Activated naive CD4-positive, alpha-beta T cell treated with anti-CD3 and anti-CD28 coated beads, Interleukin-2, amount 50 U/mL, for 72 hours (primary cell): ENCODE results near the gene P3H2. TPM values are rescaled to one million over a fixed set of nuclear protein-coding genes. Genes with fewer than 3 reads are reported as not detected.
"Not testable (repeated sequence)": the region's sequence is repeated elsewhere in the genome, so short reads cannot be mapped to it uniquely, and the experiment has no call there.

Source experiments
- ATAC-seq, 2 donors: fragments of 150-1000 bp; cut with Tn5 transposase; 2 replicates each; pipeline ENCODE4 v1.10.0; 2021; ENCODE audit warnings: mild to moderate bottlenecking in 2 of 2, moderate library complexity in 2 of 2
- DNase-seq, 2 donors: peaks; one replicate each; pipeline ENCODE4 v3.0.0; 2021 to 2022; ENCODE audit warnings: low spot score in 2 of 2
- H3K27ac Mint-ChIP-seq, 2 donors: one replicate each; pipeline ENCODE4 v1.8.0; 2022; ENCODE audit warnings: mild to moderate bottlenecking in 2 of 2, mixed read lengths in 2 of 2
- H3K36me3 Mint-ChIP-seq, 2 donors: one replicate each; pipeline ENCODE4 v1.8.0; 2022; ENCODE audit warnings: mixed read lengths in 2 of 2
- H3K9me3 Mint-ChIP-seq, 2 donors: one replicate each; pipeline ENCODE4 v1.8.0; 2022; ENCODE audit warnings: mixed read lengths in 2 of 2
- total RNA-seq, 2 donors: library from RNA; stranded (reverse); gene quantifications; one replicate each; pipeline ENCODE4 v1.2.3, GENCODE V29; 2022

P3H2 gene
- total RNA-seq, 2 donors from 2014 or later: not detected

DNA sequence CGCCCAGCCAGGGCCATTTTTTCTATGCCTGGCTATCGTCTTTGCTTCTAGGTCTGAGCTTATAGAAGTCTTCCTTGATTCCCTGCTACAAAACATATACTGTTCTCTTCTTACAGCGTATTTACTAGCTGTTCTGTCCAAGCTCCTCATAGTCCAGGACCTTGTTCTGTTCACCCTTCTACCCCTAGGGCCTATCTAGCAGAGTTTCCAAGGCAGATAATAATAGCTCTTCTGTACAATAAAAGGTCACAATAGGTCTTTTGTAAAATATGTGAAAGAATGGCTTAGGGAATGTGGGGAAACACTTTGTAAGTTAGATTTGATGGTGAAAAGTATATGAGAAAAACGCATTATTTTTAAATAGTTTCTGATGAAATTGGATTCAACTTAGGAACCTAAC lies 158.2 kb downstream of the P3H2 start:
- Mint-ChIP-seq H3K27ac (no peak overlapping the region), H3K36me3 (no peaks in the 10 kb centered on the region), H3K9me3 (no peaks in the 10 kb centered on the region)
- no peak for DNase-seq
- no peak for ATAC-seq

DNA sequence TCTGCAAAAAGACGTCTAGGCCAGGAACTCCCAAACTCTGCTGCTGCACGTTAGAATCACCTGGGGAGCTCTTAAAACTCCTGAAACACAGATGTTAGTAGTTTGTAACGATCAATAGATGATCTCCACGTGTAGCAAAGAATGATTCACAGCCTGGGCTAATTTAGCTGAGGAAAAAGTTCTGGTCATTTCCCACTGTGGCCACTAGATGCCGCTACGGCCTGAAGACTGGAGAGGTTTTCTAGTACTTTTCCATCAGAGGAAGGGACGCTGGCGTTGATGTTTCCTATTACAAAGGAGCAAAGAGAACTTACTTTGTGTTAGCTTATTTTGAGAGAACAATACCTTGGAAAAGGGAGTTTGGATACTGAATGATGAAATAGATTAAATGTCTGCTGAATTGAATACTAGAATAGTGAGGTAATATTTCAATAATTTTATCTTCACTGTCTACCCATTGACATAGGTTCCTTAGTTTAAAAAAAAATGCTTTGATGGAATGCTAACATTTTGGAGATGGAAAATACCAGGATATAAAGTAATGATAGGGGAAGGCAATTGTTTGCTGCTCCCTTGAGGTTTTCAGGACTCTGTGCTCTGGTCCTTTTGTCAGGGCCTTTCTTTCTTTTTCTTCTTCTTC lies 159.1 kb downstream of the P3H2 start:
- peak; percentile 78 for ATAC-seq
- no peak overlapping the region for H3K27ac Mint-ChIP-seq
- DNase-seq: peak; percentile 68 to 77
- no peaks in the 10 kb centered on the region for H3K36me3 Mint-ChIP-seq
- no peaks in the 10 kb centered on the region for H3K9me3 Mint-ChIP-seq

DNA sequence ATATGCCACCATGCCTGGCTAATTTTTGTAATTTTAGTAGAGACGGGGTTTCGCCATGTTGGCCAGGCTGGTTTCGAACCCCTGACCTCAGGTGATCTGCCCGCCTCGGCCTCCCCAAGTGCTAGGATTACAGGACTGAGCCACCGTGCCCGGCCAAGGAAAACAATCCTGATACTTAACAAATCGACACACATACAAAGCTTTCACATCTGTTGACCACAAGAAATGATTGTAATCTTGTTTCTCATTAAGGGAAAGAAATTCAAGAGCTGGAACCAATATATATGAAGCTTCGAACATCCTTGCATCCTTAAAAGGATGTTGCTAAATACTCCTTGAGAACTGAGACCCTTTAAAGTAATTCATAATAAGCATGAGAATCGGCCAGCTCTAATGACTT lies 159.6 kb downstream of the P3H2 start:
- ATAC-seq, H3K27ac Mint-ChIP-seq, DNase-seq, H3K9me3 Mint-ChIP-seq, H3K36me3 Mint-ChIP-seq: not testable (repeated sequence)

DNA sequence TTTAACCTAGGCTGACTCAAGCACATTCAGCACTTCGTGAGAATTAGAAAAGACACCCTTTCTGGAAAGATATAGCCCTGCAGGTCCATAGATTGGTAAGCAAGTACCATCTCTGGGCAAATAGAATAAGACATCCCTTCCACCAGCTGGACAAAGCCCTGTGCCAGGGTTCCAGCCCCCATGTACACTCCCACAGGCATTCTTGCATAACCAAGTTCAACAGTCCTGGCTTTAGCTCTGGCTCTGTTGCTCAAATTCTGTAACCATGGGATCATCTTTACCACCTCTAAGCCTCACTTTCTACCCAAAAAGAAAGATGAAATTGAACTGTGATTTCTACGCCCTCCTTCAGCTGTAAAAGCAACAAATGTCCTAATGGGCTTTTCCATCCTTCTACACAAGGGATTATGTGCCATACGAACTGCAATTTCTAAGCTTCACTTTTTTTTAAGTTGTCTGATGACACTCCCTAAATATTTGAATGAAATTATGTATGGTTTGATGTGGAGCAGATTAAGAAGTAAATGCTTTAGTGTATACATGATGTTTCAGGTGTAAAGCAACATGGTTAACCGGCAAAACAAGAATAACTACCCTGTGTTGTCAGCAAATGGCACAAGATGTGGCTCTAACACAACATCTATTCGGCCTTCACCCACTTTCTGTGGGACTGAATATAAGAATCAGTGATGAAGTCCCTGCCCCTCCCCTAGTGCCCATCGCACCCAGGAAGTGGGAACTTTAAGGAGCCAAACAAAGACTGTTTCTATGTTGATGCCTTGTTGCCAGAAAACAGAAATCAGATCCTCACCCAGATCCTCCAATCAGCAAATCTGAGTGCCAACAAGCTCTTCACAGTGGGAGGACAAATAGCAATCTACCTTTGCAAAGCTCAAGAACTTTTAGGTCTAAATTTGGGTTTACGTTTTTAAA lies 165.7 kb downstream of the P3H2 start:
- H3K9me3 Mint-ChIP-seq: no peaks in the 10 kb centered on the region
- no peak for ATAC-seq
- DNase-seq: no peak
- no peaks in the 10 kb centered on the region for H3K36me3 Mint-ChIP-seq
- no peak overlapping the region for H3K27ac Mint-ChIP-seq

DNA sequence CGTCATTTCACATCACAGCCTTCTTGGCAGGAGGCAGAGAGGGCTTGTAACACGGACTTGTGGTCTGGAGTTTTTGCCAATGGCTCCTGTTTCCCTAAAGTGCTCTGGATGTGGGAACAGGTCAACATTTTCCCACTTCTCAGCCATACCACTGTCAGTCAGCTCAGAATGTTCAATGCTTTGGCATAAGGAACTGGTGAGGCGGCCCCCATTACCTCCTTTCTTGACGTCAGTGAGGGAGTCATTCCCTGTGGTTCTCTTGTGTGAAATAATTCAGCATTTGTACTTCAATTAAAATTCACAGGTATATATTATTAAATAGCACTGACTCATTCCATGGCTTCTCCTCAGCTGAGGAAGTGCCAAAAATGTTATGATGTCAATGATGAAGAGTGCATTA lies 167.1 kb downstream of the P3H2 start:
- Mint-ChIP-seq H3K27ac (no peak overlapping the region), H3K9me3 (no peaks in the 10 kb centered on the region), H3K36me3 (no peaks in the 10 kb centered on the region)
- no peak for ATAC-seq
- no peak for DNase-seq

GRCh38 chr3:189952272-189952671 lies 168.4 kb downstream of the P3H2 start:
- no peak overlapping the region for H3K27ac Mint-ChIP-seq
- DNase-seq: no peak
- no peaks in the 10 kb centered on the region for H3K36me3 Mint-ChIP-seq
- no peak for ATAC-seq
- no peaks in the 10 kb centered on the region for H3K9me3 Mint-ChIP-seq

DNA sequence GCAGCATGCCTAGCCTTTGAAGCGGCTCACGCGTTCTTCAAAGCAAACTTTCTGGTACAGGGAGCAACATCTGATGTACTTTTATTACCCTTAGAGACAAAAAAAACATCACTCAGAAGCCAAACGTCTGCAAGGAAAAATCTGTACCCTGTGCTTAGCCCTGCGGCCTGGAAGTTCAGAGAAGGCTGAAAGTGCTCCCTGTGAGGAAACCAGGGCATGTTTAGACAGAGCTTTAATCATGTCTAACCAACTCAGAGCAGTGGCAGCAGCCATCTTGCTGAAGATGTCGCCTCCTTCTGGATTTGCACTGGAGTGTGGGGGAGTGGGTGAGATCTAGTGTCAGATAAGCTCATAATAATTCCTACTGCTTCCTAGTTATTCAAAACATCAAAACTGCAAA lies 170.4 kb downstream of the P3H2 start:
- Mint-ChIP-seq H3K9me3 (no peaks in the 10 kb centered on the region), H3K27ac (no peak overlapping the region), H3K36me3 (no peaks in the 10 kb centered on the region)
- DNase-seq: no peak
- no peak for ATAC-seq

GRCh38 chr3:189949580-189949979 lies 171.1 kb downstream of the P3H2 start:
- ATAC-seq (no peak), DNase-seq (no peak)
- Mint-ChIP-seq H3K27ac (no peak overlapping the region), H3K36me3 (no peaks in the 10 kb centered on the region), H3K9me3 (no peaks in the 10 kb centered on the region)

DNA sequence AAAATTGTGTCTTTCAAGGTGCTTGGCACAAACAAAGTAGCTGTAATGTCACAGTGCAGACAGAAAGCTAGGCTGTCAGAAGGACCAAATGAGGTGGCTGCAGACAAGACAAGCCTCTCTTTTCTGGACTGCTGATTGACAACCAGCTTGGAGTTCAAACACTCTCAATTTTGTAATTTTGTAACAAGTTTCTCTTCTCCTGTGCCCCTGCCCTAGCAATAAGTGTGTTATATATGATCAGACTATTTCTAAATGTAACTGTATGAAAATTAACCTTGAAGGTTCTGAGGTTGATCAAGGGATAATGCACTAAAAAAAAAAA lies 172.0 kb downstream of the P3H2 start:
- no peaks in the 10 kb centered on the region for H3K9me3 Mint-ChIP-seq
- no peaks in the 10 kb centered on the region for H3K36me3 Mint-ChIP-seq
- DNase-seq (no peak), ATAC-seq (no peak)
- no peak overlapping the region for H3K27ac Mint-ChIP-seq

DNA sequence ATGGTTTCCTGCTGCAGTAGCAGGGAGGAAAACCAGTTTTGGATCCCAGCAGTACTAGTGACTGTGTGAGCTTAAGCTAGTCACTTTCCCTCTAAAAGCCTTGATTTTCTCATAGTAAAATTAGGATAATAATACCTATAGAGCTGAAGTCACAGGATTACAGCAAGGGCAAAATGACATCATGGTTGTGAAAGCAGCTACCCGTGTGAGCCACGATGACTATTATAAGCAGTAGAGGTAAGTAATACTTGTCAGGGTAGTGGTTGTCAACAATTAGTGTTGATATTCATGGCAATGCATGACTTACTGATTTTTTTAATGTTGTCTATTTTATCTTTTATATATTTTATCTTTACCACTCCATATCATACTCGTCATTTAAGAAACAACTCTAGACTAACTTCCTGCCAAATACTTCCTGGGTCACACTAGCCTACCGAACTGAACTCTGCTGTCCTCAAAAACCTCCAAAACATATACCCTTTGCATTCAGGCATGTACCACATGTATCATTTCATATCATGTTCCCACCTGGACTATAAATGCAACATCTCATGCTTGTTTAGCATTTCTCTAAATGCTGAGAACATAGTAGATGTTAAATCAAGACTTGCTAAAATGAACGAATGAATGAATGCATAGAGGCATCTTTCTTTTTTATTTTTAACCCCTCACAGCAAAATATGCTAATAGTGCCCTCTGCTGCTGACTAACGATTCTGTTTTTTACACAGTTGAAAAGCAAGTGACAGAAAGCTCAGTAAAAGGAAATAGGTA lies 172.6 kb downstream of the P3H2 start:
- DNase-seq: peak in 1 of 2 donors; percentile 10
- no peak overlapping the region for H3K27ac Mint-ChIP-seq
- ATAC-seq: peak; percentile 51 to 66
- H3K36me3 Mint-ChIP-seq: no peaks in the 10 kb centered on the region
- no peaks in the 10 kb centered on the region for H3K9me3 Mint-ChIP-seq

DNA sequence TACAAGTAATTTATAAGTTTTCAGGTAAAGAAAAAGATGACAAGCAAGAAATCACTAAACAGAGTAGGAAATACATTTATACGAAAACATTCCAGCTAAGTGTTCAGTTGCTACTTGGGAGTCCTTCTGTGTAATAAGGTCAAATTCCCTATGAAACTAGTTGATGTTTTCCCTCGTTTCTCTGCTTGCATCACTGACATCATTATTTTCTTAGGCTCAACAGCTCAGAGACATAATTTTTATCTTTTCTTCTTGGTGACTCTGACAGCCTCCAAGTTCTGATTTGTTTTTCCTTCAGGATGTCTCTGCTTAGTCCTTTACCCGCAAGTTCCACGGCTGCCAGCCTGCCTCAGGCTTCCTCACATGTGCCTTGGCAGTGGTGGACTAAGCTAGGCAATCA lies 173.6 kb downstream of the P3H2 start:
- ATAC-seq (no peak), DNase-seq (no peak)
- H3K9me3 Mint-ChIP-seq: no peaks in the 10 kb centered on the region
- no peak overlapping the region for H3K27ac Mint-ChIP-seq
- no peaks in the 10 kb centered on the region for H3K36me3 Mint-ChIP-seq

GRCh38 chr3:189945935-189946709 lies 174.6 kb downstream of the P3H2 start:
- DNase-seq (no peak), ATAC-seq (no peak)
- Mint-ChIP-seq H3K9me3 (no peaks in the 10 kb centered on the region), H3K27ac (peak overlapping the region in 1 of 2 donors; percentile 72), H3K36me3 (no peaks in the 10 kb centered on the region)

GRCh38 chr3:189944285-189945145 lies 176.2 kb downstream of the P3H2 start:
- ATAC-seq (no peak), DNase-seq (no peak)
- H3K27ac Mint-ChIP-seq: no peak overlapping the region
- H3K36me3 Mint-ChIP-seq: no peaks in the 10 kb centered on the region
- H3K9me3 Mint-ChIP-seq: no peaks in the 10 kb centered on the region

DNA sequence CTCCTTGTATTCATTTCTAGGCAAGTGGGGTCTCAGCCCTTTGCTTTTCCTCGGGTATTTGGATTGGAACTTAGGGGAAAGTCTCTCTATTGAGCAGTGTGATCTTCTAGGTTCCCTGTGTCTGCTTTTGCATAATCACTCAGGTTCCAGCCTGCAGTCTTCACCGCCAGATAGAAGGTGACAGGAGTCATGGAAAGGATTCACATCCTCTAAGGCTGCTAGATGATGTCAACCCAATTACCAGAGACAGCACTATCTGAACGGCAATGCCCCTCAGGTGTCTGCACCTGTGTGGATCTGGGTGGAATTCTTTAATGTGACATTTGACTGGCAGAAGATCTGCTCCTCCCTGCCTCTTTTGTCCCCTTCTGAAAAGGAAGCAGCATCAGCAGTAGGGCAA lies 177.7 kb downstream of the P3H2 start:
- no peaks in the 10 kb centered on the region for H3K36me3 Mint-ChIP-seq
- ATAC-seq: no peak
- no peaks in the 10 kb centered on the region for H3K9me3 Mint-ChIP-seq
- no peak for DNase-seq
- H3K27ac Mint-ChIP-seq: no peak overlapping the region

GRCh38 chr3:189941679-189942078 lies 179.0 kb downstream of the P3H2 start:
- ATAC-seq (no peak), DNase-seq (no peak)
- Mint-ChIP-seq H3K9me3 (no peaks in the 10 kb centered on the region), H3K27ac (no peak overlapping the region), H3K36me3 (no peaks in the 10 kb centered on the region)

DNA sequence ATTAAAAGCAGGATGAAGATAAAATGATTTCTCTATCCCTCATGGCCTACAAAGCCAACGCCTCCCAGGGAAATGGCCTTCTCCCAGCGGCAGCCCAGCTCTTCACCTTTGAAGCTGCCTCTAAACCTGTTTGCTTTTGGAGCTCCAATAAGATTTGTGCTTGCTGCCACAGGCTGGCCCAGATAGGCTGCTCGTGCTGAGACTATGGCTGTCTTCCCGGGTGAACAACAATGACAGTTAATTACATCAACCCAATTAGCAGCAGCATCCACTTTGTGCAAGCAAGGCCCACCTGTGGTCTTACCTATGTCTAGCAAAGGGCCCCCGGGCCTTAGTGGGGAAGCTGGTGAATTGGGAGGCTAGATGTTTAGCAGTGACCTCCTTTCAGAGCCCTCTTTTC lies 179.6 kb downstream of the P3H2 start:
- ATAC-seq (no peak), DNase-seq (no peak)
- Mint-ChIP-seq H3K9me3 (no peaks in the 10 kb centered on the region), H3K27ac (no peak overlapping the region), H3K36me3 (no peaks in the 10 kb centered on the region)
